Measurements from ENCODE around the gene L3MBTL4. TPM values are rescaled to one million over a fixed set of nuclear protein-coding genes. Genes with fewer than 3 reads are reported as not detected.

L3MBTL4 gene
- total and polyA plus RNA-seq, 10 of the 15 experiments (the other 5 are each of a cell fraction or from before 2014, with no cell fraction given) = 1.3 to 8.7 (median 3.8) TPM

- Histone ChIP-seq H4K20me1 (ENCODE audit: control insufficient read depth, insufficient read depth) (no peaks in the 10 kb centered on the region), H3K4me1 (ENCODE audit: control insufficient read depth, insufficient read depth, low read length) (peaks cover 5% of the 10 kb centered on the region; the same call in 1 of the 2 replicates), H2AFZ (ENCODE audit: control insufficient read depth, low read depth, low read length) (no peak overlapping the region), H3K27me3 (replicated peaks in 1 of 2; ENCODE audit: control insufficient read depth in 2 of 2, insufficient read depth in 2 of 2, low read length in 1 of 2) (no peaks in the 10 kb centered on the region), H3K27ac (ENCODE audit: control insufficient read depth, insufficient read depth) (no peak overlapping the region), H3K4me3 (peak overlapping the region; percentile 82), H3K4me2 (ENCODE audit: control insufficient read depth, insufficient read depth) (peak overlapping the region; percentile 85), H3K9ac (ENCODE audit: control insufficient read depth, insufficient read depth, low read length) (no peak overlapping the region), H3K36me3 (ENCODE audit: control insufficient read depth in 2 of 2, insufficient read depth in 2 of 2, low read length in 1 of 2) (no peaks in the 10 kb centered on the region), H3K9me3 (replicated peaks; ENCODE audit: control insufficient read depth, insufficient read depth, low read length) (no peaks in the 10 kb centered on the region), H3K79me2 (ENCODE audit: control insufficient read depth, insufficient read depth, low read length) (peaks cover 4% of the 10 kb centered on the region; the same call in 1 of the 2 replicates)
- ChIA-PET POLR2A (no interaction called here), CTCF (interaction anchor here (1.1 kb wide), 1 partner anchor 50 kb away, joined by 4 read pairs; no protein-coding TSS in a partner anchor), SMC1A (ENCODE audit: uncharacterized antibody, unreplicated experiment) (interaction anchor here (1.2 to 1.3 kb wide), 2 partner anchors 8 to 48 kb away, joined by 3 read pairs; no protein-coding TSS in a partner anchor), RAD21 (ENCODE audit: unreplicated experiment) (interaction anchor here (1.2 kb wide), 1 partner anchor 48 kb away, joined by 3 read pairs; no protein-coding TSS in a partner anchor)
- DNase-seq (ENCODE audit: low read depth, low spot score) (no peak), FAIRE-seq (no peak), ATAC-seq (no peak)
- 35% methylated on average over 3 of the region's 3 CpGs for WGBS (ENCODE audit: insufficient coverage, insufficient replicate concordance, low lambda C conversion rate, missing lambda C conversion rate)
- BruUV-seq (replicated peaks) = no TSS peak
- intact Hi-C loops (cut with micrococcal nuclease; ENCODE audit: unreplicated experiment) = loop anchor here (5.0 to 10.0 kb wide), 2 partner anchors 51 to 438 kb away; no protein-coding TSS in a partner anchor
- in situ Hi-C loops (cut with MboI) = no loop called here
- no peak for TF ChIP-seq ZBTB40 (IDR thresholded peaks at IDR 0.05; ENCODE audit: borderline replicate concordance)
- TF ChIP-seq SREBF2 (IDR thresholded peaks at IDR 0.05; ENCODE audit: low read length) = no peak
- no peak for TF ChIP-seq YY1 (IDR thresholded peaks at IDR 0.05; ENCODE audit: low read depth, low read length)
- no peak for TF ChIP-seq TARDBP (IDR thresholded peaks at IDR 0.05; ENCODE audit: borderline replicate concordance)
- TF ChIP-seq JUNB (IDR thresholded peaks at IDR 0.05) = no peak
- no peak for TF ChIP-seq CTCF (IDR thresholded peaks at IDR 0.05 in 2 of 3, conservative IDR thresholded peaks at IDR 0.05 in 1 of 3; ENCODE audit: control insufficient read depth in 2 of 3, extremely low read depth in 1 of 3, insufficient read depth in 1 of 3, low read depth in 3 of 3, low read length in 3 of 3)
- no peak for TF ChIP-seq PAX5 (IDR thresholded peaks at IDR 0.05; ENCODE audit: borderline replicate concordance, low read depth, low read length)
- TF ChIP-seq RUNX3 (IDR thresholded peaks at IDR 0.05; ENCODE audit: low read length) = no peak
- TF ChIP-seq SIN3A (IDR thresholded peaks at IDR 0.05; ENCODE audit: low read depth, low read length) = no peak
- no peak for TF ChIP-seq RELA (IDR thresholded peaks at IDR 0.05; ENCODE audit: borderline replicate concordance, partially characterized antibody)
- no peak for TF ChIP-seq RB1 (IDR thresholded peaks at IDR 0.05; ENCODE audit: borderline replicate concordance)
- TF ChIP-seq POLR2AphosphoS2 (IDR thresholded peaks at IDR 0.05; ENCODE audit: low read depth, low read length) = no peak
- TF ChIP-seq NFYA (IDR thresholded peaks at IDR 0.05; ENCODE audit: borderline replicate concordance, low read depth, low read length) = no peak
Measured at GRCh38 chr18:6412933-6413472, 1.7 kb downstream of the L3MBTL4 start.
